Esophagus squamous epithelium (tissue), 4 donors: ENCODE measurements around the gene PPM1F.

Experiments
- CTCF ChIP-seq, 6 experiments: fragments of 450-650 bp in 4 of 6; fragments of 200-600 bp in 2 of 6; sonication (generic) in 2 of 6; IDR thresholded peaks; one replicate each; pipeline ENCODE4 v1.5.1; 2016 to 2019; ENCODE audit warnings: antibody characterized with exemption in 6 of 6, mild to moderate bottlenecking in 4 of 6, moderate library complexity in 4 of 6
- POLR2A ChIP-seq, 4 donors: fragments of 450-650 bp; IDR thresholded peaks; one replicate each; pipeline ENCODE4 v1.6.1; 2017; ENCODE audit warnings: antibody characterized with exemption in 4 of 4, mild to moderate bottlenecking in 4 of 4, moderate library complexity in 3 of 4

GRCh38 chr22:21916309-21916918, 36.2 kb downstream of the PPM1F start:
- TF ChIP-seq CTCF (IDR thresholded peaks at IDR 0.05) (no peak), POLR2A (IDR thresholded peaks at IDR 0.05) (no peak)
